ENCODE measurements around the gene MRPL10. TPM values are rescaled to one million over a fixed set of nuclear protein-coding genes. Genes with fewer than 3 reads are reported as not detected.

Gene MRPL10
- 10 to 100 TPM; 39.4 to 48.0 (median 43.7) TPM for total RNA-seq (2021; fragmentation: NEBNext Ultra II Directional; extraction: Animal tissue kit (Norgen Biotek cat#: 25700))
- long read RNA-seq, transcript MRPL10-202 (5 exons, 1,725 nt) = major isoform, 57 of 64 reads
- long read RNA-seq, partial matches to known transcripts = 2 of 64 reads
- long read RNA-seq, other reads (novel, unspliced or antisense) = 3 of 64 reads

- Mint-ChIP-seq H3K4me3 (peak within 1 kb of the TSS; percentile 93), H3K27me3 (ENCODE audit: insufficient read depth) (no peaks in the 10 kb centered on the region; the same call in 1 of the 2 replicates), H3K9me3 (no peaks in the 10 kb centered on the region), H3K27ac (peak within 1 kb of the TSS; percentile 85), H3K4me1 (ENCODE audit: low read depth) (peaks cover 26% of the 10 kb centered on the region), H3K36me3 (ENCODE audit: low read depth) (peaks cover 12% of the 10 kb centered on the region)
- peak; percentile 74 for TF ChIP-seq CTCF (IDR thresholded peaks at IDR 0.05)
- DNase-seq = peak; percentile 87
These were observed at the start of gene MRPL10, which contains the start of gene LRRC46 for GRCh38 chr17:47831003-47831933. TSS of gene MRPL10 (minus strand) at chr17:47831541. CDS start at chr17:47831511, 30 bp downstream. TSS of gene LRRC46 (plus strand) at chr17:47831670. CDS start at chr17:47831990, 320 bp downstream.

- no peak for DNase-seq
- TF ChIP-seq CTCF (IDR thresholded peaks at IDR 0.05) = no peak
- no peaks in the 10 kb centered on the region for H3K36me3 Mint-ChIP-seq (ENCODE audit: low read depth)
- H3K4me3 Mint-ChIP-seq = no peak overlapping the region
- H3K4me1 Mint-ChIP-seq (ENCODE audit: low read depth) = peaks cover 55% of the 10 kb centered on the region
- H3K9me3 Mint-ChIP-seq = no peaks in the 10 kb centered on the region
- no peak overlapping the region for H3K27ac Mint-ChIP-seq
- H3K27me3 Mint-ChIP-seq (ENCODE audit: insufficient read depth) = peaks cover 4% of the 10 kb centered on the region; the same call in 1 of the 2 replicates
These were observed 48.6 kb upstream of the MRPL10 start for GRCh38 chr17:47879776-47880454.

GRCh38 chr17:47879028-47879585 is 47.8 kb upstream of the MRPL10 start:
- Mint-ChIP-seq H3K4me1 (ENCODE audit: low read depth) (peaks cover 61% of the 10 kb centered on the region), H3K27me3 (ENCODE audit: insufficient read depth) (peaks cover 6% of the 10 kb centered on the region; the same call in 1 of the 2 replicates), H3K27ac (peak overlapping the region; percentile 52)

DNA sequence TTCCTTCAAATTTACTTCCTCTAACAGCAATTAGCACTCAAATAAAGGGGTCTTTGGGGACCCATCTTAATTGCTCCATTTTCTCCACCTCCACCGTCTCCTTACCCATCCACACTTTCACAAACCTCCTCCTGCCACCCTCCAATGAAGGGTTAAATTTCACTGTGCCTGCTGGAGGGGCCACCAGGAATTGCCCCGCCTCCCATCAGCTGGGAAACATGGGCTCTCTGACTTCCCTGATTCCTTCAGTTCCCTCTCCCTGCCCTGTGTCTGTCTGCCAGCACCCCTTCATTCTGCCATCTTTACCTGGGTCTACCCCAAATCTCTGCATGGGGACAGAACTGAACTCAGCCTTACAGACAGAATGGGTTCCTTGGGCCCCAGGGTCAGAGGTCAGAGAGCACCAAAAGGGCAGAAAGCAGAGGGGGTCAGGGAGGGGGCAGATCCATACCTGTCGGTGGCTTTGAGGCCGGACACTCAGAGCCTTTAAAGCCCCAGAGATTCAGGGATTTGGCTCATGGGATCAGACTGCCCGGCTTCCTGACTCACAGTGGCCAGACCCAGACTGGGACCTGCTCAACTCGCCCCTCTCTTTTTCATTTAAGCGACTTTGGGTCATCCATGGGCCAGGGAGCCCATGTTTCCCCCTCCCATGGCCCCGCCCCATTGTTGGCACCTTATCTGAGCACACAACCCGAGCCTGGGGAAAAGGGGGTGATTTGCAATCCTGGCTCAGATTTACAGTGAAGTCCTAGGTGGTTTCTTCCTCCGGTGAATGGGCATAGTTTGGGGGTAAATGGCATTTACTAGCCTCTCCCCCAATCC is 47.1 kb upstream of the MRPL10 start:
- Mint-ChIP-seq H3K27ac (peak overlapping the region; percentile 52), H3K4me1 (ENCODE audit: low read depth) (peaks cover 59% of the 10 kb centered on the region), H3K9me3 (no peaks in the 10 kb centered on the region), H3K27me3 (ENCODE audit: insufficient read depth) (peaks cover 6% of the 10 kb centered on the region; the same call in 1 of the 2 replicates), H3K4me3 (peak overlapping the region; percentile 10; the same call in 1 of the 2 replicates), H3K36me3 (ENCODE audit: low read depth) (no peaks in the 10 kb centered on the region)
- no peak for DNase-seq
- no peak for TF ChIP-seq CTCF (IDR thresholded peaks at IDR 0.05)

More at GRCh38 chr17:47879028-47879585, 47.8 kb upstream of the MRPL10 start:
- peak overlapping the region; percentile 10; the same call in 1 of the 2 replicates for H3K4me3 Mint-ChIP-seq
- no peaks in the 10 kb centered on the region for H3K36me3 Mint-ChIP-seq (ENCODE audit: low read depth)
- DNase-seq = peak; percentile 53
- TF ChIP-seq CTCF (IDR thresholded peaks at IDR 0.05) = no peak
- no peaks in the 10 kb centered on the region for H3K9me3 Mint-ChIP-seq
